IPS-20b (cell line): ENCODE data around the gene AFG1L.
"Not testable (repeated sequence)": the region's sequence is repeated elsewhere in the genome, so short reads cannot be mapped to it uniquely, and the experiment has no call there.

Experiments
- H3K27ac ChIP-seq: one replicate; pipeline ENCODE4 v1.5.1; 2013; ENCODE audit warnings: low read length
- H3K27me3 ChIP-seq: 2 replicates; pipeline ENCODE4 v1.6.1; 2013; ENCODE audit warnings: mild to moderate bottlenecking, low read length, inconsistent platforms; ENCODE audit not compliant: insufficient read depth
- H3K36me3 ChIP-seq: 2 replicates; pipeline ENCODE4 v1.6.1; 2013; ENCODE audit warnings: low read depth, mild to moderate bottlenecking, inconsistent platforms, low read length, moderate library complexity; ENCODE audit not compliant: insufficient read depth
- H3K4me1 ChIP-seq: 2 replicates; pipeline ENCODE4 v1.6.1; 2013; ENCODE audit warnings: mild to moderate bottlenecking, control low read depth, inconsistent platforms, low read length, moderate library complexity; ENCODE audit not compliant: insufficient read depth
- H3K4me3 ChIP-seq: 2 replicates; pipeline ENCODE4 v1.5.1; 2013; ENCODE audit warnings: mild to moderate bottlenecking, low read length, inconsistent platforms
- H3K9ac ChIP-seq: 2 replicates; pipeline ENCODE4 v1.6.1; 2013; ENCODE audit warnings: low read depth, mild to moderate bottlenecking, inconsistent platforms, low read length, moderate library complexity
- H3K9me3 ChIP-seq: 2 replicates; pipeline ENCODE4 v1.6.1; 2013; ENCODE audit warnings: mild to moderate bottlenecking, low read depth, low read length, inconsistent platforms; ENCODE audit not compliant: insufficient read depth

Gene AFG1L

DNA sequence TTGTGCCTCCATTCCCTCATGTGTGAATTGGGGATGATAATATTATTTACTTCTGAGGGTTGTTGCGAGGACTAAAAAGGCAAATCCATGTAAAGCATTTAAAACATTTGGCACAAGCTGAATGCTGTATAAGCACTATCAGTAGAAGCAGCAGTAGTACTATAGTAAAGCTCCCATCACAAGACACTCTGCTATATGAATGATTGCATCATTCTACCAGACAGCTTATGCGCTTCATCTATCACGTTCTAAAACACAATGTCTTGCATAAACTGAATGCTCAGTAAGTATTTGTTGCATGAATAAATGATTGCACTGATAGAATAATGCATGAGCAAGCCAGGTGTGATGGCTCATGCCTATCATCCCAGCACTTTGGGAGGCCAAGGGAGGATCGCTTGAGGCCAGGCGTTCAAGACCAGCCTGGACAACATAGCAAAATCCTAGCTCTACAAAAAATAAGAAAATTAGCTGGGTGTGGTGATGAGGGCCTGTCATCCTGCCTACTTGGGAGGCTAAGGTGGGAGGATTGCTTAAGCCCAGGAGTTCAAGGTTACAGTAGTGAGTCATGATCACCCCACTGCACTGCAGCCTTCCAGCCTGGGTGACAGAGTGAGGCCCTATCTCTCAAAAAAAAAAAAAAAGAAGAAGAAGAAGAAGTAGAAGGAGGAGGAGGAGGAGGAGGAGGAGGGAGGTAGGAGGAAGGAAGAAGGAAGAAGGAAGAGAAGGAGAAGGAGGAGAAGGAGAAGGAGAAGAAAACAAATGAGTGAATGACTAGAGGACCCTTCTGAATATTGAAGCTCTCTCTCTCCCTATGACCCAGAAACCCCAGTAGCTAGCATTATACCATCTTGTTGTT lies 215.8 kb downstream of the AFG1L start:
- H3K4me1 ChIP-seq = no peaks in the 10 kb centered on the region
- no peak overlapping the region for H3K27ac ChIP-seq
- no peaks in the 10 kb centered on the region for H3K27me3 ChIP-seq
- H3K9ac ChIP-seq = no peak overlapping the region
- H3K36me3 ChIP-seq = no peaks in the 10 kb centered on the region
- H3K9me3 ChIP-seq = peaks cover 10% of the 10 kb centered on the region; the same call in 1 of the 2 replicates
- H3K4me3 ChIP-seq = no peak overlapping the region

DNA sequence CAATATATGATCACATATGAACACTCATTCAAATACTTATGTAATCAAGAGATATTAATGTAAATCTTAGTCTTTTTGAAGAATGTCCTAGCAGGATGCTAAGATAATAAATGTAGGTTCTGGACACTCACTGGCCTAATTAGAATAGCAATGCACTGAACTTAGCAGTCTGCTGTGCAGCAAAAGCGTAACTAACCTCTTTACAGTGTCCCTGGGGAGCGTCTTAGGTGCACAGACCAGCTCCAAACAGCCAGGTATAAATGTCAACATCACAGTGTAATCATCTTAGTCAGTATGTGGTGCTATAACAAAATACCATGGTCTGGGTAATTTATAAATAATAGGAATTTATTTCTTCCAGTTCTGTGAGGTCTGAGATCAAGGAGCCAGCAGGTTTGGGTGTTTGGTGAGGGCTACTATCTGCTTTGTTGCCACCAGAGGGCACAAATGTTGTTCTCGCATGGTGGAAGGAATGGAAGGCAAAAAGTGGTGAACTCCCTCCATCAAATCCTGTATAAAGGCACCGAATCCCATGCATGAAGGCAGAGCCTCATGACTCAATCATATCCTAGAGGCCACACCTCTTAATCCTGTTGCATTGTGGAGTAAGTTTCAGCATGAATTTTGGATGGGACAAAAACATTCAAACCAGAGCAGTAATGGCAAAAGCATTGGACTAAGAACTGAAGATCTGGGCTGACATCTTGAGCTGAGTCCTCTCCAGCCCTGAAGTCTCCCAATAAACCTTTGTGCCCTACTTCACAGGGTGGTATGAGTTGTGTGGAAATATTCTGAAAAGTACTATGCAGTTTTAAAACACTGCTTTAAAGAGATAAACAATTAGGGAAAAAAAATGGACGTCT lies 224.1 kb downstream of the AFG1L start:
- Histone ChIP-seq H3K9ac (no peak overlapping the region), H3K4me3 (no peak overlapping the region), H3K27ac (no peak overlapping the region), H3K27me3 (no peaks in the 10 kb centered on the region), H3K9me3 (no peaks in the 10 kb centered on the region), H3K36me3 (no peaks in the 10 kb centered on the region), H3K4me1 (no peaks in the 10 kb centered on the region)

GRCh38 chr6:108521616-108522107 lies 226.8 kb downstream of the AFG1L start:
- Histone ChIP-seq H3K27me3 (no peaks in the 10 kb centered on the region), H3K4me3 (no peak overlapping the region), H3K4me1 (peaks cover 11% of the 10 kb centered on the region; the same call in 1 of the 2 replicates), H3K27ac (no peak overlapping the region), H3K36me3 (no peaks in the 10 kb centered on the region), H3K9ac (no peak overlapping the region), H3K9me3 (no peaks in the 10 kb centered on the region)

DNA sequence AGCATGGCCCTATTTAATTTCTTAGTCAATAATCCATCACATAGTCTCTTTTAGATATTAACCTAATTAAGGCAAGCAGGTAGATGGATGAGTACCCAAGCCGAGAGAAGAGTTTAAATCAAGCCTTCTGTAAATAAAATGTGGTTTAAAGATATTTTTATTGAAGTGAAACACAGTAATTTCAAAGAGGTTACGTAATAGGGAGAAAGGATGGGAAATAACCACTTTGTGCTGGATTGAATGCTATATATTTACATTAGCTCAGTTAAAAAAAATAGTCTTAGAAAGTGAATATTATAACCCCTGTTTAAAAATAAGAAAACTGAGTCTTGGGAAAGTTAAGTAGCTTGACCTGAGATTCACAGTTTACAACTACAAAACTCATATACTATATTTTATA lies 228.8 kb downstream of the AFG1L start:
- Histone ChIP-seq H3K4me3 (no peak overlapping the region), H3K27ac (no peak overlapping the region), H3K27me3 (no peaks in the 10 kb centered on the region), H3K9ac (no peak overlapping the region), H3K36me3 (no peaks in the 10 kb centered on the region), H3K4me1 (peaks cover 11% of the 10 kb centered on the region; the same call in 1 of the 2 replicates), H3K9me3 (no peaks in the 10 kb centered on the region)

DNA sequence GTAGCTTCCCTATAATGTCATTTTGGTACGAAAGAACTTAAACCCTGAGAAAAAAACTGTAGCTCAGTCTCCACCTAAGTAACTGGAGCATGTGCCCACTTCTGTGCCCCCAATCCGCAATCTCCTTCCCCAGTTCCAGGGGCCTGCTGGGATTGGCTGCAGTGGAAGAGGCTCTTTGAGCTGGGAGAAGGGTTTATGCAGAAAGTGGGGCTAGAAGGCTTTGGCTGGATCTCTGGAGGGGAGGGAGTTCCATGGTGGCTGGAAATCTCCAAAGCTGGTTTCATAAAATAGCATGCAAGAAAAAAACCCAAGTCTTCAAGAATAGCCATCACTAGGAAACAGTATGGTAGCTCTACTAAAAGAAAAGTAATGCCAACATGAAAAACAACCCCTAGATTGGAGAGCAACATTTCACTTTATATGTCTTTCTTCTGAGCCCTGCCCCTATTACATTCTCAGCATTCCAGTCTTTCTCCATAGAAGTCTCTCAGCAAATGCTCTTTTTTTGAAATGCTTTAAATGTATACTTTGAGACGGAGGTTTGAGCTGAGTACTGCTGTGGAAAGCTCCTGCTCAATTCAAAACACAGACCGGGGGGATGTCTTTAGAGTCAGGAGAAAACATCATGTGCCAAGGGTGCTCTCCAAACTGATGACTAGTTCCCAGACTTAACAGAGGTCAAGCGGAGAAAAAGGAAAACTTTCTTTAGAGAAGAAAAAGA lies 229.8 kb downstream of the AFG1L start:
- Histone ChIP-seq H3K4me1 (peaks cover 11% of the 10 kb centered on the region; the same call in 1 of the 2 replicates), H3K4me3 (no peak overlapping the region), H3K9ac (no peak overlapping the region), H3K27me3 (no peaks in the 10 kb centered on the region), H3K27ac (no peak overlapping the region), H3K36me3 (no peaks in the 10 kb centered on the region), H3K9me3 (no peaks in the 10 kb centered on the region)

- Histone ChIP-seq H3K9me3 (no peaks in the 10 kb centered on the region), H3K27me3 (no peaks in the 10 kb centered on the region), H3K4me3 (no peak overlapping the region), H3K9ac (no peak overlapping the region), H3K36me3 (no peaks in the 10 kb centered on the region), H3K27ac (no peak overlapping the region), H3K4me1 (peaks cover 11% of the 10 kb centered on the region; the same call in 1 of the 2 replicates)
These were observed 231.9 kb downstream of the AFG1L start for GRCh38 chr6:108526739-108527174.

DNA sequence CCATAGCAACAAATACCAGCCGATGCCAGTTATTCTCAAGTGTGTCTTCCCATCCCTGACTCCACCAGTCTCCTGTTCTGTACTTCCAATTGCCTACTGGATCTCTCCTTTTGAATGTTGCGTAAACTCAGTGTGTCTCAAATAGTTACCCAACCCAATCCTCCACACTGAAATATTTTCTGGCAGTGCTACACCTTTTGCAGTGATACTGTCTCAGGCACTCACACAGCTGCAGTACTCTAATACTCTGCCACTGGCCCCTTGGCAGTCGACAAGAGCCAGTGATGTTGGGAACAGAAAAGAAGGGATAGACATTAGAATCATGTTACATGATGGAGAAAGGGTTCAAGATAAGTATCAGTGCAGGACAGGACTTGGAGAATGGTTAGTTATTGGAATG lies 234.0 kb downstream of the AFG1L start:
- no peak overlapping the region for H3K27ac ChIP-seq
- H3K4me3 ChIP-seq = no peak overlapping the region
- H3K9me3 ChIP-seq = no peaks in the 10 kb centered on the region
- H3K36me3 ChIP-seq = no peaks in the 10 kb centered on the region
- H3K9ac ChIP-seq = no peak overlapping the region
- peaks cover 11% of the 10 kb centered on the region; the same call in 1 of the 2 replicates for H3K4me1 ChIP-seq
- no peaks in the 10 kb centered on the region for H3K27me3 ChIP-seq

DNA sequence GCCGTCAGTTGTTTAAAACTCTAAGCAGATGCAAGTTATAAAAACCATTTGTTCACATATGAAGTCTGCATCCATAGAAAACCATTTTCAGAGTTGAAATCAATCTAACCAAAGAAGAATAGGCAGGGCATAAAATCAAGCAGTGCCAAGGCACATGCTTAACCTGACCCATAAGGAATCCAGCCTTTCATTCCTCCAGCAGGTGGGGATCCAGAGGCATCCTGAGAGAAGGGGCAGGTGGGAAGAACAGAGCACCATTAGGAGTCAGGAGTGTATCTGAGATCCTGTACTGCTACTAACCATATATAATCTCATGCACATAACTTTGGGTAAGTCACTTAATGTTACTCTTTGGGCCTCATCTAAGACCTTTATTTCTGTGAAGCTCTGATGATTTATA lies 236.5 kb downstream of the AFG1L start:
- Histone ChIP-seq H3K9ac (no peak overlapping the region), H3K4me3 (no peak overlapping the region), H3K4me1 (no peaks in the 10 kb centered on the region), H3K27me3 (no peaks in the 10 kb centered on the region), H3K9me3 (no peaks in the 10 kb centered on the region), H3K36me3 (no peaks in the 10 kb centered on the region), H3K27ac (no peak overlapping the region)

- H3K27ac ChIP-seq = no peak overlapping the region
- no peaks in the 10 kb centered on the region for H3K4me1 ChIP-seq
- no peak overlapping the region for H3K4me3 ChIP-seq
- no peaks in the 10 kb centered on the region for H3K9me3 ChIP-seq
- no peaks in the 10 kb centered on the region for H3K27me3 ChIP-seq
- no peak overlapping the region for H3K9ac ChIP-seq
- H3K36me3 ChIP-seq = no peaks in the 10 kb centered on the region
These were observed 240.4 kb downstream of the AFG1L start for GRCh38 chr6:108535114-108535742.

GRCh38 chr6:108535920-108536535 lies 241.2 kb downstream of the AFG1L start:
- H3K36me3 ChIP-seq, H3K27me3 ChIP-seq, H3K9ac ChIP-seq, H3K9me3 ChIP-seq, H3K4me3 ChIP-seq, H3K27ac ChIP-seq, H3K4me1 ChIP-seq: not testable (repeated sequence)
